H9 (cell line): ENCODE data around the gene ALB. TPM values are rescaled to one million over a fixed set of nuclear protein-coding genes. Genes with fewer than 3 reads are reported as not detected.

Experiments used
- DNase-seq: peaks from one replicate; pipeline ENCODE4 v3.0.0-alpha.2; 2017
- H2AFZ ChIP-seq: one replicate; pipeline ENCODE4 v1.6.1; 2013; ENCODE audit warnings: mild to moderate bottlenecking, low read length, control low read depth, moderate library complexity
- H2AK5ac ChIP-seq: 2 replicates; pipeline ENCODE4 v1.6.1; 2013; ENCODE audit warnings: low read length, control low read depth, mixed read lengths; ENCODE audit not compliant: insufficient read length
- H2BK120ac ChIP-seq: one replicate; pipeline ENCODE4 v1.6.1; 2013; ENCODE audit warnings: low read depth, mild to moderate bottlenecking, low read length, control low read depth, inconsistent platforms; ENCODE audit not compliant: poor library complexity, severe bottlenecking
- H2BK12ac ChIP-seq: 2 replicates; pipeline ENCODE4 v1.6.1; 2013; ENCODE audit warnings: low read length, control low read depth, mixed read lengths, low read depth; ENCODE audit not compliant: insufficient read length
- H2BK15ac ChIP-seq: 2 replicates; pipeline ENCODE4 v1.6.1; 2013; ENCODE audit warnings: low read depth, low read length, control low read depth
- H2BK20ac ChIP-seq: one replicate; pipeline ENCODE4 v1.6.1; 2013; ENCODE audit warnings: low read depth, mild to moderate bottlenecking, low read length, control low read depth, inconsistent platforms; ENCODE audit not compliant: poor library complexity, severe bottlenecking
- H2BK5ac ChIP-seq: 2 replicates; pipeline ENCODE4 v1.6.1; 2013; ENCODE audit warnings: low read length, control low read depth, mixed read lengths; ENCODE audit not compliant: insufficient read length
- H3K14ac ChIP-seq: 2 replicates; pipeline ENCODE4 v1.6.1; 2013; ENCODE audit warnings: low read length, control low read depth; ENCODE audit not compliant: insufficient read depth
- H3K18ac ChIP-seq: 2 replicates; pipeline ENCODE4 v1.6.1; 2013; ENCODE audit warnings: low read depth, mild to moderate bottlenecking, mixed read lengths, low read length, control low read depth; ENCODE audit not compliant: insufficient read length
- H3K23ac ChIP-seq: 2 replicates; pipeline ENCODE4 v1.6.1; 2013; ENCODE audit warnings: low read length, control low read depth, mixed read lengths, low read depth; ENCODE audit not compliant: insufficient read length
- H3K23me2 ChIP-seq: 2 replicates; pipeline ENCODE4 v1.6.1; 2013; ENCODE audit warnings: low read depth, mild to moderate bottlenecking, mixed read lengths, low read length, control low read depth; ENCODE audit not compliant: insufficient read length, poor library complexity, severe bottlenecking
- H3K27ac ChIP-seq: 2 replicates; pipeline ENCODE4 v1.5.1; 2013; ENCODE audit warnings: low read length, control low read depth, mixed read lengths, low read depth; ENCODE audit not compliant: insufficient read length
- H3K27me3 ChIP-seq: 2 replicates; pipeline ENCODE4 v1.6.1; 2013; ENCODE audit warnings: low read length, control low read depth, inconsistent platforms; ENCODE audit not compliant: insufficient read depth
- H3K4ac ChIP-seq: 2 replicates; pipeline ENCODE4 v1.6.1; 2013; ENCODE audit warnings: low read depth, mild to moderate bottlenecking, control low read depth, inconsistent platforms, low read length, moderate library complexity
- H3K4me1 ChIP-seq: 2 replicates; pipeline ENCODE4 v1.6.1; 2013; ENCODE audit warnings: low read length, control low read depth, inconsistent platforms; ENCODE audit not compliant: insufficient read depth
- H3K4me2 ChIP-seq: 2 replicates; pipeline ENCODE4 v1.6.1; 2013; ENCODE audit warnings: low read length, control low read depth, mixed read lengths; ENCODE audit not compliant: insufficient read length, insufficient read depth
- H3K56ac ChIP-seq: 2 replicates; pipeline ENCODE4 v1.6.1; 2013; ENCODE audit warnings: low read depth, mild to moderate bottlenecking, mixed read lengths, low read length, control low read depth; ENCODE audit not compliant: insufficient read length
- H3K79me1 ChIP-seq: 2 replicates; pipeline ENCODE4 v1.6.1; 2013; ENCODE audit warnings: low read depth, mild to moderate bottlenecking, moderate library complexity, low read length, control low read depth, inconsistent platforms; ENCODE audit not compliant: insufficient read depth, poor library complexity, severe bottlenecking
- H3K79me2 ChIP-seq: 2 replicates; pipeline ENCODE4 v1.6.1; 2013; ENCODE audit warnings: low read length, control low read depth, inconsistent platforms; ENCODE audit not compliant: insufficient read depth
- H3K9ac ChIP-seq: 2 replicates; pipeline ENCODE4 v1.6.1; 2013; ENCODE audit warnings: low read length, control low read depth, mixed read lengths; ENCODE audit not compliant: insufficient read length; ENCODE audit errors: extremely low read depth
- H3K9me3 ChIP-seq: one replicate; pipeline ENCODE4 v1.6.1; 2013; ENCODE audit warnings: low read depth, low read length, inconsistent platforms; ENCODE audit not compliant: control insufficient read depth
- H3T11ph ChIP-seq: one replicate; pipeline ENCODE4 v1.6.1; 2013; ENCODE audit warnings: mild to moderate bottlenecking, low read length, control low read depth, inconsistent platforms
- H4K20me1 ChIP-seq: one replicate; pipeline ENCODE4 v1.6.1; 2013; ENCODE audit not compliant: control insufficient read depth, insufficient read length, insufficient read depth
- H4K5ac ChIP-seq: 2 replicates; pipeline ENCODE4 v1.6.1; 2013; ENCODE audit warnings: low read depth, mild to moderate bottlenecking, mixed read lengths, low read length, control low read depth; ENCODE audit not compliant: insufficient read length
- H4K8ac ChIP-seq: replicated peaks from 2 replicates; pipeline ENCODE4 v1.6.1; 2013; ENCODE audit warnings: low read length, control low read depth, mixed read lengths, low read depth; ENCODE audit not compliant: insufficient read length
- H4K91ac ChIP-seq: 2 replicates; pipeline ENCODE4 v1.6.1; 2013; ENCODE audit warnings: low read depth, mild to moderate bottlenecking, moderate library complexity, mixed read lengths, low read length, control low read depth; ENCODE audit not compliant: insufficient read length
- H3K27ac Mint-ChIP-seq, 3 experiments: 2 replicates in 2 of 3; 3 replicates in 1 of 3; pipeline ENCODE4 v1.8.0; 2020 to 2021; ENCODE audit warnings: mixed read lengths in 3 of 3, mild to moderate bottlenecking in 1 of 3, moderate library complexity in 1 of 3
- H3K27me3 Mint-ChIP-seq: 2 replicates; pipeline ENCODE4 v1.8.0; 2021; ENCODE audit warnings: low read depth, mild to moderate bottlenecking, moderate library complexity, mixed read lengths
- H3K36me3 Mint-ChIP-seq, 3 experiments: 2 replicates in 2 of 3; 3 replicates in 1 of 3; pipeline ENCODE4 v1.8.0; 2020 to 2021; ENCODE audit warnings: low read depth in 3 of 3, mixed read lengths in 3 of 3; ENCODE audit not compliant: insufficient read depth in 1 of 3
- H3K4me1 Mint-ChIP-seq, 2 experiments: 2 replicates each; pipeline ENCODE4 v1.8.0; 2020; ENCODE audit warnings: mixed read lengths in 2 of 2
- H3K4me3 Mint-ChIP-seq, 2 experiments: 2 replicates in 1 of 2; 3 replicates in 1 of 2; pipeline ENCODE4 v1.8.0; 2020 to 2021; ENCODE audit warnings: mild to moderate bottlenecking in 2 of 2, mixed read lengths in 2 of 2, moderate library complexity in 1 of 2
- H3K9me3 Mint-ChIP-seq, 2 experiments: 2 replicates in 1 of 2; 3 replicates in 1 of 2; pipeline ENCODE4 v1.8.0; 2020; ENCODE audit warnings: mild to moderate bottlenecking in 2 of 2, mixed read lengths in 2 of 2, moderate library complexity in 1 of 2
- WGBS: extraction: QIAGEN DNeasy Blood & Tissue Kit; methylation state at CpG from one replicate; pipeline ENCODE4 v1.1.7; 2013; ENCODE audit warnings: missing lambda C conversion rate, low lambda C conversion rate, mixed read lengths; ENCODE audit not compliant: insufficient read length; ENCODE audit errors: extremely low coverage; 5-methylcytosine and 5-hydroxymethylcytosine counted together
- total RNA-seq: library from RNA; stranded (reverse); gene quantifications from 2 replicates; pipeline ENCODE4 v1.2.1, GENCODE V29; 2021
- TF ChIP-seq, protein P1 (sequence below): fragments of 200-600 bp; sonication (generic); conservative IDR thresholded peaks from 3 replicates; pipeline ENCODE4 v1.8.0; 2021; ENCODE audit warnings: antibody characterized with exemption, mild to moderate bottlenecking

ALB gene
- total RNA-seq, 1 experiment from 2014 or later = not detected

DNA sequence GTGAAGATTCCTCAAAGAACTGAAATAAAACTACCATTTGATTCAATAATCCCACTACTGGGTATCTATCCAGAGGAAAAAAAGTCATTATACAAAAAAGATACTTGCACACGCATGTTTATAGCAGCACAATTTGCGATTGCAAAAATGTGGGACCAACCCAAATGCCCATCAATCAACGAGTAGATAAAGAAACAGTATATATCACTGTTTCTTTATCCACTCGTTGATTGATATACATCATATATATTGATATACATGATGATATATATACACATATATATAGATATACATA, 18.3 kb downstream of the ALB start:
- no peaks in the 10 kb centered on the region for H3K9me3 ChIP-seq
- H3K79me1 ChIP-seq = no peaks in the 10 kb centered on the region
- no peak overlapping the region for H2BK120ac ChIP-seq
- H3K9ac ChIP-seq = no peak overlapping the region
- H2BK5ac ChIP-seq = no peak overlapping the region
- no peak overlapping the region for H3K27ac Mint-ChIP-seq
- WGBS = no CpG with 5 or more reads among the region's 4 CpGs
- no peak overlapping the region for H3K4me3 Mint-ChIP-seq
- H2BK15ac ChIP-seq = no peak overlapping the region
- no peak overlapping the region for H4K91ac ChIP-seq
- no peaks in the 10 kb centered on the region for H4K20me1 ChIP-seq
- TF ChIP-seq, protein P1, sequence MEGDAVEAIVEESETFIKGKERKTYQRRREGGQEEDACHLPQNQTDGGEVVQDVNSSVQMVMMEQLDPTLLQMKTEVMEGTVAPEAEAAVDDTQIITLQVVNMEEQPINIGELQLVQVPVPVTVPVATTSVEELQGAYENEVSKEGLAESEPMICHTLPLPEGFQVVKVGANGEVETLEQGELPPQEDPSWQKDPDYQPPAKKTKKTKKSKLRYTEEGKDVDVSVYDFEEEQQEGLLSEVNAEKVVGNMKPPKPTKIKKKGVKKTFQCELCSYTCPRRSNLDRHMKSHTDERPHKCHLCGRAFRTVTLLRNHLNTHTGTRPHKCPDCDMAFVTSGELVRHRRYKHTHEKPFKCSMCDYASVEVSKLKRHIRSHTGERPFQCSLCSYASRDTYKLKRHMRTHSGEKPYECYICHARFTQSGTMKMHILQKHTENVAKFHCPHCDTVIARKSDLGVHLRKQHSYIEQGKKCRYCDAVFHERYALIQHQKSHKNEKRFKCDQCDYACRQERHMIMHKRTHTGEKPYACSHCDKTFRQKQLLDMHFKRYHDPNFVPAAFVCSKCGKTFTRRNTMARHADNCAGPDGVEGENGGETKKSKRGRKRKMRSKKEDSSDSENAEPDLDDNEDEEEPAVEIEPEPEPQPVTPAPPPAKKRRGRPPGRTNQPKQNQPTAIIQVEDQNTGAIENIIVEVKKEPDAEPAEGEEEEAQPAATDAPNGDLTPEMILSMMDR = no peak
- no peak overlapping the region for H2AK5ac ChIP-seq
- no peak overlapping the region for H3K23ac ChIP-seq
- no peaks in the 10 kb centered on the region for H3K23me2 ChIP-seq
- H3K9me3 Mint-ChIP-seq = no peaks in the 10 kb centered on the region
- no peak overlapping the region for H3K27ac ChIP-seq
- H2BK20ac ChIP-seq = no peak overlapping the region
- DNase-seq = no peak
- H3K79me2 ChIP-seq = no peaks in the 10 kb centered on the region
- H3K27me3 ChIP-seq = no peaks in the 10 kb centered on the region
- no peaks in the 10 kb centered on the region for H3K4me1 Mint-ChIP-seq
- H3K27me3 Mint-ChIP-seq = no peaks in the 10 kb centered on the region
- H4K5ac ChIP-seq = no peak overlapping the region
- no peak overlapping the region for H3K18ac ChIP-seq
- no peak overlapping the region for H3K4me2 ChIP-seq
- H3K14ac ChIP-seq = no peak overlapping the region
- H3K4ac ChIP-seq = no peak overlapping the region
- no peak overlapping the region for H3T11ph ChIP-seq
- no peak overlapping the region for H3K56ac ChIP-seq
- H4K8ac ChIP-seq = no peak overlapping the region
- H3K4me1 ChIP-seq = no peaks in the 10 kb centered on the region
- no peak overlapping the region for H2BK12ac ChIP-seq
- no peak overlapping the region for H2AFZ ChIP-seq
- H3K36me3 Mint-ChIP-seq = no peaks in the 10 kb centered on the region
